Heart left ventricle (tissue), 16 donors: Measurements from ENCODE around the gene CD4. TPM values are rescaled to one million over a fixed set of nuclear protein-coding genes. Genes with fewer than 3 reads are reported as not detected.
A peak's percentile ranks its signal among the peaks of the same experiment; 100 is the strongest.

ENCODE experiments used
- ATAC-seq, 4 donors: fragments of 200-7000 bp; cut with Tn5 transposase; one replicate each; pipeline ENCODE4 v1.9.1; 2020 to 2022; ENCODE audit warnings: moderate library complexity in 4 of 4, mild to moderate bottlenecking in 3 of 4, moderate number of reproducible peaks in 1 of 4
- DNase-seq, 5 donors: peaks; one replicate each; pipeline ENCODE4 v3.0.0-alpha.2; 2020
- H3K27ac ChIP-seq, 12 donors: fragments of 200-600 bp; sonication (generic) in 4 of 12; one replicate each; pipeline versions ENCODE4 v1.5.0 to v1.8.0; 2016 to 2022; ENCODE audit warnings: mild to moderate bottlenecking in 2 of 12
- H3K27me3 ChIP-seq, 9 donors: fragments of 200-600 bp; sonication (generic) in 2 of 9; one replicate each; pipeline versions ENCODE4 v1.5.1 to v1.8.0; 2016 to 2022; ENCODE audit warnings: mild to moderate bottlenecking in 3 of 9
- H3K36me3 ChIP-seq, 9 donors: fragments of 200-600 bp; sonication (generic) in 2 of 9; one replicate each; pipeline versions ENCODE4 v1.5.0 to v1.8.0; 2018 to 2022; ENCODE audit warnings: mild to moderate bottlenecking in 2 of 9
- H3K4me1 ChIP-seq, 12 donors: fragments of 200-600 bp; sonication (generic) in 4 of 12; one replicate each; pipeline versions ENCODE4 v1.5.0 to v1.8.0; 2016 to 2022; ENCODE audit warnings: mild to moderate bottlenecking in 3 of 12
- H3K4me3 ChIP-seq, 12 donors: fragments of 200-600 bp; sonication (generic) in 4 of 12; one replicate each; pipeline versions ENCODE4 v1.5.0 to v1.8.0; 2017 to 2022; ENCODE audit warnings: mild to moderate bottlenecking in 9 of 12, moderate library complexity in 4 of 12
- H3K9me3 ChIP-seq, 12 donors: fragments of 200-600 bp; sonication (generic) in 4 of 12; one replicate each; pipeline versions ENCODE4 v1.5.0 to v1.8.0; 2016 to 2022; ENCODE audit warnings: mild to moderate bottlenecking in 1 of 12
- POLR2A ChIP-seq, 2 donors: fragments of 450-650 bp; IDR thresholded peaks; one replicate each; pipeline ENCODE4 v1.6.1; 2017; ENCODE audit warnings: antibody characterized with exemption in 2 of 2, mild to moderate bottlenecking in 2 of 2, moderate library complexity in 2 of 2
- WGBS, 4 donors: extraction: QIAGEN DNeasy Blood & Tissue Kit in 2 of 4; methylation state at CpG; one replicate each; pipeline versions ENCODE4 v1.1.5 to v1.1.7; 2013 to 2018; 5-methylcytosine and 5-hydroxymethylcytosine counted together
- intact Hi-C, 10 donors: fragments of 100-400 bp; cut with DNase I; formaldehyde crosslinking; loops; one replicate each; pipeline versions ENCODE4 v1.11.1 to v1.14.2; 2022
- polyA plus RNA-seq, 2 donors: library from polyadenylated mRNA; stranded (reverse); fragments of 200-250 nt; gene quantifications; one replicate each; pipeline ENCODE4 v1.2.3, GENCODE V29; 2013
- total RNA-seq, 9 donors: library from RNA; depleted of rRNA in 2 of 9; stranded (reverse); fragments of >200 nt in 2 of 9; fragmentation: NEBNext Ultra II Directional in 3 of 9; extraction: Animal tissue kit (Norgen Biotek cat#: 25700) in 3 of 9; gene quantifications; one replicate each; pipeline versions ENCODE4 v1.1.0 to v1.2.4, GENCODE V29; 2016 to 2023
- TF ChIP-seq, protein P1 (sequence below), 12 donors: fragments of 200-600 bp; sonication (generic) in 4 of 12; IDR thresholded peaks; one replicate each; pipeline versions ENCODE4 v1.5.0 to v1.8.0; 2018 to 2022; ENCODE audit warnings: antibody characterized with exemption in 12 of 12, mild to moderate bottlenecking in 5 of 12
- donor health status: ischemic (EF 13 %, LVEDD 7.1; RV severe dilation, severe dysfunction).
- donor health status: healthy with polysubstance abuse.
- donor health status: DM: no; HTN: yes; CAD: no.
- donor health status: DM: no; HTN: no; CAD: no.
- donor health status: ischemic (EF 25% LVEDD 6.9; RV normal size, moderate dysfunction).
- donor health status: ischemic (EF 25% LVEDD 5.7; RV mildly dilated, moderate dysfunction).
- donor health status: healthy.
- donor health status: DM: yes; HTN: yes; CAD: no.
- donor health status: ischemic (EF 35%, LVEDD 5.7; RV mildly dilated, moderate dysfunction).
- donor health status: nonischemic (EF 11% LVEDD 7.7; RV severe dilation, severe dysfunction).
- donor health status: DM: yes; HTN: yes; CAD: no.
- donor health status: PGD.
- donor health status: ischemic (EF 29% LVEDD 5.4; RV normal size, mild dysfunction).
- donor health status: nonischemic (EF 23%, LVEDD 6.1; RV moderate dilation, normal function).

The CD4 gene
- total and polyA plus RNA-seq, 11 donors, result 1.1 to 71.9 (median 4.6) TPM

- Histone ChIP-seq H3K27ac (peak overlapping the region in 4 of 12 donors; percentile 13 to 93 (median 39)), H3K9me3 (no peaks in the 10 kb centered on the region), H3K4me3 (peak overlapping the region in 1 of 12 donors; percentile 50), H3K4me1 (peaks cover 0 to 65% (median 18%) of the 10 kb centered on the region in 12 donors), H3K27me3 (peaks cover 0 to 27% (median 0%) of the 10 kb centered on the region in 9 donors), H3K36me3 (peaks cover 0 to 20% (median 6%) of the 10 kb centered on the region in 9 donors)
- intact Hi-C loops, result loop anchor here in 2 of 10 donors (10.0 kb wide), 2 partner anchors 53 to 157 kb away; partner anchors contain the start of genes GPR162 (in 1 of the 2) and P3H3 (in 1 of the 2)
- ATAC-seq, result peak in 1 of 4 donors; percentile 15
- WGBS, 4 donors, result 82 to 87% (median 84%) methylated on average over 12 of the region's 12 CpGs
- no peak for DNase-seq
- TF ChIP-seq, protein P1, sequence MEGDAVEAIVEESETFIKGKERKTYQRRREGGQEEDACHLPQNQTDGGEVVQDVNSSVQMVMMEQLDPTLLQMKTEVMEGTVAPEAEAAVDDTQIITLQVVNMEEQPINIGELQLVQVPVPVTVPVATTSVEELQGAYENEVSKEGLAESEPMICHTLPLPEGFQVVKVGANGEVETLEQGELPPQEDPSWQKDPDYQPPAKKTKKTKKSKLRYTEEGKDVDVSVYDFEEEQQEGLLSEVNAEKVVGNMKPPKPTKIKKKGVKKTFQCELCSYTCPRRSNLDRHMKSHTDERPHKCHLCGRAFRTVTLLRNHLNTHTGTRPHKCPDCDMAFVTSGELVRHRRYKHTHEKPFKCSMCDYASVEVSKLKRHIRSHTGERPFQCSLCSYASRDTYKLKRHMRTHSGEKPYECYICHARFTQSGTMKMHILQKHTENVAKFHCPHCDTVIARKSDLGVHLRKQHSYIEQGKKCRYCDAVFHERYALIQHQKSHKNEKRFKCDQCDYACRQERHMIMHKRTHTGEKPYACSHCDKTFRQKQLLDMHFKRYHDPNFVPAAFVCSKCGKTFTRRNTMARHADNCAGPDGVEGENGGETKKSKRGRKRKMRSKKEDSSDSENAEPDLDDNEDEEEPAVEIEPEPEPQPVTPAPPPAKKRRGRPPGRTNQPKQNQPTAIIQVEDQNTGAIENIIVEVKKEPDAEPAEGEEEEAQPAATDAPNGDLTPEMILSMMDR (IDR thresholded peaks at IDR 0.05), result no peak
- TF ChIP-seq POLR2A (IDR thresholded peaks at IDR 0.05), result no peak
Observed at GRCh38 chr12:6771509-6772330, 17.6 kb upstream of the CD4 start.

- Histone ChIP-seq H3K4me3 (peak within 1 kb of the TSS in 4 of 12 donors; percentile 8 to 50 (median 30)), H3K9me3 (no peaks in the 10 kb centered on the region), H3K4me1 (peaks cover 0 to 65% (median 18%) of the 10 kb centered on the region in 12 donors), H3K27me3 (peaks cover 0 to 27% (median 0%) of the 10 kb centered on the region in 9 donors), H3K27ac (peak within 1 kb of the TSS in 4 of 12 donors; percentile 13 to 93 (median 44)), H3K36me3 (peaks cover 0 to 20% (median 6%) of the 10 kb centered on the region in 9 donors)
- intact Hi-C loops, result loop anchor here in 2 of 10 donors (10.0 kb wide), 2 partner anchors 52 to 158 kb away; partner anchors contain the start of genes GPR162 (in 1 of the 2) and P3H3 (in 1 of the 2)
- WGBS, 4 donors, result 56 to 77% (median 70%) methylated on average over 15 of the region's 15 CpGs
- ATAC-seq (peak in 1 of 4 donors; percentile 6), DNase-seq (peak in 1 of 5 donors; percentile 28)
- TF ChIP-seq POLR2A (IDR thresholded peaks at IDR 0.05), result no peak
Observed at GRCh38 chr12:6772331-6772695, 17.0 kb upstream of the CD4 start, which contains the start of gene LAG3. TSS of gene LAG3 (plus strand) at chr12:6772520. CDS start at chr12:6772853, 333 bp downstream.

DNA sequence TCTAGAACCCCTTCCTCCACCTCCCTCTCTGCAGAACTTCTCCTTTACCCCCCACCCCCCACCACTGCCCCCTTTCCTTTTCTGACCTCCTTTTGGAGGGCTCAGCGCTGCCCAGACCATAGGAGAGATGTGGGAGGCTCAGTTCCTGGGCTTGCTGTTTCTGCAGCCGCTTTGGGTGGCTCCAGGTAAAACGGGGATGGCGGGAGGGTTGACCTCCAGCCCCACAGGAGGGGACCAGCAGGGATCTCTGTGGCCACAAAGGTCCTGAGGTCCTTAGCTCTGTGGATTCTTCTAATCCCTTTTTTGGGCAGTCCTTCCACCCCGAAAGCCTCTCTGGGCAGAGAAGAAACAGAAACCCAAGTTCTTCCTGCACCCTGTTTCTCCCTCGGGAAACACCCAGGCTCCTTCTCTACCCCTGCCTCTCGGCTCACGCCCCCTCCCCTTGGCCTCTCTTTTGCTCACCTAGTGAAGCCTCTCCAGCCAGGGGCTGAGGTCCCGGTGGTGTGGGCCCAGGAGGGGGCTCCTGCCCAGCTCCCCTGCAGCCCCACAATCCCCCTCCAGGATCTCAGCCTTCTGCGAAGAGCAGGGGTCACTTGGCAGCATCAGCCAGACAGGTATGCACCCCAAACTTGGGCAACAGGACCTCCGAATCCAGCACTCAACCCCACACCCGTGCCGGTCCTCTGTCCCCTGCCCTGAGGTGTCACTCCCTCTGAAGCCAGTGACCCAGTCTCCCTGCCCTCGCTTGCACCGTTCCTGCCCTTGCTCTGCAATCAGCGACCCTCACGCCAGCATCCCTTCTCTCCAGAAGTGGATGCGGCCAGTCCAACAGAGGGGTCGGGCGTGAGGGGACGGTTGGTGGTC lies 16.4 kb upstream of the CD4 start:
- H3K36me3 ChIP-seq, result peaks cover 0 to 20% (median 6%) of the 10 kb centered on the region in 9 donors
- H3K27ac ChIP-seq, result peak overlapping the region in 2 of 12 donors; percentile 60 to 93
- no peaks in the 10 kb centered on the region for H3K9me3 ChIP-seq
- no peak for DNase-seq
- H3K27me3 ChIP-seq, result peaks cover 0 to 31% (median 0%) of the 10 kb centered on the region in 9 donors
- TF ChIP-seq POLR2A (IDR thresholded peaks at IDR 0.05), result no peak
- TF ChIP-seq, protein P1 (IDR thresholded peaks at IDR 0.05), result no peak
- no peak for ATAC-seq
- WGBS, 4 donors, result 72 to 79% (median 77%) methylated on average over 21 of the region's 21 CpGs
- H3K4me3 ChIP-seq, result peak overlapping the region in 6 of 12 donors; percentile 8 to 50 (median 25)
- peaks cover 0 to 63% (median 18%) of the 10 kb centered on the region in 12 donors for H3K4me1 ChIP-seq
- intact Hi-C loops, result loop anchor here in 2 of 10 donors (10.0 kb wide), 2 partner anchors 52 to 158 kb away; partner anchors contain the start of genes GPR162 (in 1 of the 2) and P3H3 (in 1 of the 2)
